CD4-positive, alpha-beta T cell treated with Interleukin-6 at 100 ng/mL for 8 hours (primary cell): Measurements from ENCODE around the gene TJAP1.
"Not testable (repeated sequence)": the region's sequence is repeated elsewhere in the genome, so short reads cannot be mapped to it uniquely, and the experiment has no call there.

Experiments used
- DNase-seq: peaks from one replicate; pipeline ENCODE4 v3.0.0-alpha.2; 2020; ENCODE audit warnings: mixed read lengths, low spot score

TJAP1 gene

GRCh38 chr6:43532201-43532600 lies 54.8 kb downstream of the TJAP1 start:
- no peak for DNase-seq

- not testable (repeated sequence) for DNase-seq
Observed at GRCh38 chr6:43538986-43539385, 61.6 kb downstream of the TJAP1 start.

- not testable (repeated sequence) for DNase-seq
Observed at GRCh38 chr6:43539409-43539808, 62.0 kb downstream of the TJAP1 start.

GRCh38 chr6:43540507-43540906 lies 63.1 kb downstream of the TJAP1 start:
- DNase-seq, result no peak

- DNase-seq, result no peak
Observed at GRCh38 chr6:43541774-43542471, 64.6 kb downstream of the TJAP1 start.

GRCh38 chr6:43544461-43544860 lies 67.1 kb downstream of the TJAP1 start:
- no peak for DNase-seq

- DNase-seq, result no peak
Observed at GRCh38 chr6:43547222-43547621, 69.9 kb downstream of the TJAP1 start.
